Inflammatory macrophage (primary cell): Measurements from ENCODE around the gene SLAMF8.

Experiments used
- DNase-seq, 2 donors: peaks; one replicate each; pipeline ENCODE4 v3.0.0-alpha.2; 2020 to 2022

Gene SLAMF8

DNA sequence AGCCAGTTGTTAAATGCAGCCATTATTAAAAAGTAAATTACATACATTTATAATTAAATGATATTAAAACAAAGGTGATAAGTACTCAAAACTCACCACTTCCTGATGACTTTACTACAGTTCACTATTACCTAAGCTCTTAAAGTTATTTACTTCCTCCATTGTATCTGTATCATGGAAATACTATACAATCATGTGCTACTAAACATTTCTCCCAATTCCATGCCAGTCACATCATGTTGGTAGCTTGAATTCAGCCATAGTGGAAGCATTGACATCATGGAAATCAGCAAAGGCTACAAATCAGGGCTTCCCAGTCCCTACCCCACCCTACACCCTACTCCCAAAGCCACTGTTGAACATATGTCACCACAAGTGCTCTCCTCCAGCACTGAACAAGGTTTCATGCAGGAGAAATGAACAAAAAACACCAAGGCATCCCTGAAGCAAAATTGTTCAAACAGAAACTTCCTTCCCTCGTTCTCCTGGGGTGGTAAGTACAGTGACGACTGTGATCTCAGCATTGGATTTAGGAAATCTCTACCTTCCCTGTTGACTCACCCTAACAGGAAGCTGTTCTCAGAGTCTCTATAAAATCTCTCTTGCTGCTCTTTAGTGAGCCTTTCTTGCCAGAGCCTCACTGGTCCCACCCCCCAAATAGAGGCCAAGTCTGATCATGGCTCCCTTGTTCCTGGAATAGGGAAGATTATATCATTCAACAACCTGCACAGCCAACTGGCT, 23.1 kb downstream of the SLAMF8 start:
- peak; percentile 43 to 53 for DNase-seq

DNA sequence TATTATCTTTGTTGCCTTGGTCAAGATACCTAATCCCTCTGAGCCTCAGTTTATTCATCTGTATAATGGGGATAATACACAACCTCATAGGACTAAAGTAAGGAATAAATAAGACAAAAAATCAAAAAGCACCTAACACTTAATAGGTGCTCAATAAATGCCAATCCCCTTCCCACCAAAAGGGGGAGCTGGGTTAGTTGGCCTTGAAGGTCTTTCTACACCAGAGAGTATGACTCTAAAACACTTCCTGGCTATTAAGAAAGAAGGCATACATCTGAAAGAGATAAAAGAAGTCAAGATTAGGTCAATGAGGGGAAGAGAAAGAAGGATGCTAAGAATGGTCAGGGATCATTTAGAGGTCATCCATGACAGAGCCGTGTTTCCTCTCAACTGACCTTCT, 24.7 kb downstream of the SLAMF8 start:
- DNase-seq: peak in 1 of 2 donors; percentile 22

DNA sequence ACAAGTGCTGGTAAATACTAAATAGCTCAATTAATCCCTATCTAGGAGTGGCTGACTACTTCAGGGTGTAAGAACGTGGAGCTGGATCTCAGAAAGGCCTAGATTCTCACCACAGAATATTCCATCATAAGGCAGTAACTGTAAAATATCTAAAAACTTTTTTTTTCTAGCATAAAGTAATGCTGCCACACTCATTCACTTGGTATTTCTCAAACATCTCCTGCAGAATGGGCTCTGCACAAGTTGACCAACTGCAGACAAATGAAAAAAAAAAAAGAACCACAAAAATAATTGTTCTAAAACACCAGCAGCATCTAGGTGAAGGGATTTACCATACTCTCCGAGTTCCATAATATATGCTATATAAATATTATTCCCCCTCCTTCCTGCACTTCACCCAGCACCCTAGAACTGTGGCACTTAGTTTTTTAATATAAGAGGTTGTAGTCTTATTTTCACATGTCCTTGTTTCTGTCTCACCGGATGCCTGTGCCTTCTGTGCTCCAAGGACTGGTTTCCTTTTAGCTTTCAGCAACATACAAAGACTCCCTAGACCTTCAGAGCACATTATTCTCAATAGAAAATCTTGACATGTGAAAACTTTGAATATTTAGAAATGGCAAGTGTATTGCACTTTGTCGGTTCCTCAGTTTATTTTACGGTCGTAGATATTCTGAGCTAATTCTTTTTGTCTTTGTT, 26.9 kb downstream of the SLAMF8 start:
- no peak for DNase-seq

DNA sequence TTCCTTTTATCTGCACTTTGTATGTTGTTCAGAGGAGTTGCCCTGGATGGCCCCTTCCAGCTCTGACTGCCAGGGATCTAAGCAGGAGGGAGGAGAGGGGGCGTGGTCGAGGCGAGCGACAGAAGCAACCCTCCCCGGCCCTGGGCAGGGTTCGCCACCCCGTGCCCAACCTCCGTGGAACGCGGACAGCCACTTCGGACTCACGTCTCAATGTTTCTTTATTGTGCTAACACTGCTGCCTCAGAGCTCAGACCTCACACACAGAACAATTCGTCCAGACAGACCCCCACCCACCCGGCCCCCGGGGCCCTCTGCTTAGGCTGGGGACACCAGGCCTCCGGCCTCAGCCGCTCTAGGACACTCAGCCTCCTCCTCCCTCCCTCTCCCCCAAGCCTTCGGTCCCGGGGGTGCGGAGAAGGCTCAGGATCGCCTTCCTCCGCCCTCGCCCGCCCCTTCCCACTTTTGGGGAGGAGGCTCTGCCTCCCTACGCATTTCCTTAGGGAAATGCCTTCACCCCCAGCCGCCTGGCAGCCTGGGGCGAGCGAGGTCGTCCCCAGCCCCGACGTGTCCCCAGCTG, 27.5 kb downstream of the SLAMF8 start:
- DNase-seq: peak in 1 of 2 donors; percentile 33

DNA sequence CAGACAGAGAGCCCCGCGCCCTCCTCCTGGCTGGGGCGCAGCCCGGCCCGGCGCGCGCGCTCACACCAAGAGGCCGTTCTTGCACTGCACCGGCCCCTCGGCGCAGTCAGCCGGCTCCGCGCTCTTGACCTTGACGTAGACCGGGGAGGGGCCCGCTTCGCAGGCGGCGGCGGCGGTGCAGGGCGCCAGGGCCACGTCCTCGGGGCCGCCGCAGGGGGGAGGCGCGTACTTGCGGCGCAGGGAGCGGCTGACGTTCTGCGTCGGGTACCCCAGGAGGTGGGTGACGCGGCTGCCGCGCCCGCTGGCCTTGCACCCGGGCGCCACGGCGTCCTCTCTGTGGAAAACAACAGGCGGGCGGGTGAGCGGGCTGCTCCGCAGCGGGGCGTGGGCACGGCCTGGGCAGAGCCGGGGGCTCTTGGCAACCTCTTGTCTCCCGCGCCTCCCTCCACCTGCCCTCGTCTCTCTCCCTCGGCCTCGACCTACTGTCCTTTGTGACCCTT, 28.1 kb downstream of the SLAMF8 start:
- DNase-seq: peak; percentile 66 to 83

DNA sequence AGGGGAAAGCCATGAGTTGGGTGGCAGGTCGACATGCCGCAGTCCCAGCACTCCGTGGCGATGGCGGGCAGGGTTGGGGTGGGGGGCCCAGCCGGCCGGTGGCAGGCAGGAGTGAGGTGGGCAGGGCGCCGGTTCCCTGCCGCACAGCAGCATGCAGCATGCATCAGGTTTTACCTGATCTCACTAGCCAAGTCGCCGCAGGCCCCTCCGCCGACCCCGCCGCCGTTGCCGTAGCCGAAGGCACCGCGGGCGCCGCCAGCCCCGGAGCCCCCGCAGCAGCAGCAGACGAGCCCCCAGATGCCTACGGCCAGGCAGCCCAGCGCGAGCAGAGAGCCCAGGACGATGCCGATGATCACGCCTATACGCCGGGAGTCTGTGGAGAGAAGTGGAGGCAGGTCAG, 29.0 kb downstream of the SLAMF8 start:
- DNase-seq: no peak

DNA sequence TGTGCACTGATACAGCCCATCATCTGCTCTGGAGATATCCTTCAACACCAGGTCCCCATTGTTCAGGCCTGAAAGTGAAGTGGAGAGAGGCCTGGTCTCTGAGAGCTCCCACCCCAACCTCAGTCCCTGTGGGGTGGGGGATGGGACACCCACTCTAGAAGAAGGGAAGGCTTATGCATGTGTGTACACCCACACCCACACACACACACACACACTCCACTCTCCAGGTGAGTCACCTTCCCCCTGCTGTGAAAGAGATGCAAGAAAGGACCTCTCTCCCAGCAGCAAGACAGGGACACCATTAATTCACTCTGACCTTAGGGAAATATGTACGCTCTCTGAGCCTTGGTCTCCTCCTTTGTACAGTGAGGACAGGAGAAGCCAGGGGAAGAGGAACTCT, 29.9 kb downstream of the SLAMF8 start:
- DNase-seq: no peak

DNA sequence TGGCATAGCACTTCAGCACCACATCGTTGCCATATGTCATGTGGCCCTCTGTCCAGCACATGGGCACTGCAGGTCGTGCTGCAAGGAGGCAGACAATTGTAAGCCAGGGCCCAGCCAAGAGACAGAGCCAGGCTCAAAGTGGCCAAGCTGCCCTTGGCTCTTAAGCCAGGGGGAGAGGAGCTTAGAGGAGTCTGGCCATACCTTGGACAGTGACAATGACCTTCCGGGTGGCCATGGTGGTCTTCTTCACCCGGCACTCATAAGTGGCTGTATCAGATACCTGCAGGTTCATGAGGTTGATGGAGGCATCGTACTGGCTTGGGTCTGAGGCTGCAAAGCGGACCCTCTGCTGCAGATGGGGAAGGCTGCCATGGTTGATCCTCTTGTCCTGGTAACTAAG, 31.2 kb downstream of the SLAMF8 start:
- DNase-seq: no peak

DNA sequence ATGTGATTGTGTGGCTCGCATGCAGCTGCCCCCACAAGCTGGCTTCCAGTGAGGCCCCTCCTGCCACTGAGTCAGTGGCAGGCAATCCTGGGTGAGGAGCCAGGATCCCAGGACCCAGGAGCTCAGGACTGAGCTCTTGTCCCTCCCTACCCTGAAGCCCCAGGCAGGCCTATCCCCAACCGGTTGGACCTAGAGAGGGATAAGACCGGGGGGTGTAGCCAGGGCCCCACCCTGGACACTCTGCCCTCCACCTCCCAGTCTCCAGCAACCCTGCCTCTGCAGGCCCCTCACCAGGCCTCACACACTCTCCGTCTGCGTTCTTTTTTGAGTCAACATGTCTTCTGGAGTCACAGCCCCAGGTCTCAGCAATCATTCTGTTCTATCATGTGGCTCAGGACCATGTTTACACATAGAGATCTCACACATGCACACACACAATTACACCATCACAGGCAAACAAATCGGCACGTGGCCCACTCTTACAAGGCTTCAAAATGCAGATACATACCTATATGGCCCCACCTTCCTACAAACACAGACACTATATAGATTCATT, 33.2 kb downstream of the SLAMF8 start:
- DNase-seq: no peak

DNA sequence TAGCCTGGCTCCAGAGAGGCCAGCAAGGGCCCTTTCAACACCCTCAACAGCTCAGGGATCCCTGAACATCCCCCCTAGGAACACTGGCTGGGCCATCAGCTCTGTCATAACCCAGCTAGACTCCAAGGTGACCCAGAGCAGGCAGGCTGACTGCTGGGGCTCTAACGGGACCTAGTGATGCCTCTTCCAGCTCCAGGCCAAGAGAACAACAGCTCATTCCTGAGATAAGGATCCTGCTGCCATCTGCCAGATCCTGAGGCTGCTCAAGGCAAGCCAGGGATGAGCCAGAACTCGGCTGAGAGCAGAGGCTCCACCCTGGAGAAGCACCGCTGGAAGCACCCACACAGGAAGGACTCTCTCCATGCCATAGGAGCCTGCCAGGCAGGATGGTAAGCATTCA, 33.8 kb downstream of the SLAMF8 start:
- no peak for DNase-seq

DNA sequence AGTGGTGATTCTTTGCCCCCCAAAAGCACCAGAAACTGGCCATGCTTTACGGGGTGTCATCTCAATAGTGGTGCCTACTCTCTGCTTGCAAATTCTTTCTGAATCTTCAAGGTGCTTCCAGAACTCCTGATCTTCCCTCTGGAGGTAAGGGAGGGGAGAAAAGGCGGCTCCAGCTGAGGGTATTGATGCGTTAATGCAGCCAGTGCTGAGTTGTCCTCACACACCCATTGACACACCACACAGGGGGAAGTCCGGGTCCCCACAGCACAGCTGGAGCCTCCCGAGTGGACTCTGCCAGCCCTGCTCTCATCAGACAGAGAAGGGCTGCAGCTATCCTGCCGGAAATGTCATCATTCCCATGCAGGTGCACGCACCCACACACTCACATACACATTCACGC, 34.5 kb downstream of the SLAMF8 start:
- DNase-seq: no peak

DNA sequence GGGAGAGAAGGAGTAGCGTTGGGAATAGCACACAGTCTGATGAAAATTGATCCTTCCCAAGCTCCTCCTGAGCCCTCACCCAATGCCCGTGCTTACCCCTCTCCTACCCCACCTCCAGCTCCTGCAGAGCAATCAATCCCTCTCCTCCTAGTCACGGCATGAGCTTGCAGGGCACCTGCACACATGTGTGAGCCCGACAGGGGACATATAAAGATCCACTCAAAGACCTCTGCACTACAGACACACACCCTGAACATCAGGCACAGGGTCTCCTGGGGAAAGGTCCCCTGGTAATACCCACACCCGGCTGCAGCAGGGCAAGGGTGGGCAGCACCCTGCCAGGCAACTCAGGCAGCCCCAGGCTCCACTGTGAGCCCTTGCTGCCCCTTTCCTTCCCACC, 35.4 kb downstream of the SLAMF8 start:
- DNase-seq: no peak

DNA sequence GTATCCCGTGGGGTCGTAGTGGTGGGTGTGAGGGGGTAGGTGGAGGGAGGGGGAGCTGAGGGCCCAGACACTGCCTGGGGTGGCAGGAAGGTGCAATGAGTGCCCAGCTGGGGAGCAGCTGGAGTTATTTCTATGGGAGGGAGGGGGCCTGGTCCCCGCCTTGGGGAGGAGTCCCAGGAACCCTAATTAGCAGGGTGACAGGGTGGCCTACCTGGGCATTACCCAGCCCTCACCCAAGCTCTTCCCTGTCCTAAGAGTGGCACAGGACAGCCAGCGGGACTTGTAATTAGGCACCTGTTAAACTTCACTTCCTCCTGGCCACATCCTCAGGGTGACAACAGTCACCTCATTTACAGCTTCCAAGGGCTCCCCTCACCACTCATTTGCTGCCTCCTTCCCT, 35.9 kb downstream of the SLAMF8 start, which contains the start of gene VSIG8:
VSIG8 (minus strand) TSS at position 101 of the 400 bp plus-strand sequence. CDS start 136 bp downstream, outside the sequence.
- DNase-seq: no peak

DNA sequence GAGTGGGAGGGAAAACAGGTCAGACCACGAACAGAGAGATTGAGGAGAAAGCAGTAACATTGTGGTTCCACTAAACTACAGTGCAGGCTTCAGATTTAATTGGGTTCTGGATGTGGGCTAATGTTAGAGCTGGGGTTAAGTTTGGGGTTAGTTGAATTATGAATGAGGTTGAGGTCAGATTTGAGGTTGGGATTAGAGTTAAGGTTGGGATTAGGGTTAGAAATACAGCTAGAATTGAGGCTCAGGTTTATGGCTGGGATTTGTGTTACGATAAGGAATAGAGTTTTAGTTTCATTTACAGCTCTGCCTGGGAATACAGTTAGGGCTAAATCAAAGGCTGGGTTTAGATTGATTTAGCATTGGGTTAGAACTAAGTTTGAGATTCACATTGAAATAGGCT, 37.6 kb downstream of the SLAMF8 start:
- DNase-seq: no peak

DNA sequence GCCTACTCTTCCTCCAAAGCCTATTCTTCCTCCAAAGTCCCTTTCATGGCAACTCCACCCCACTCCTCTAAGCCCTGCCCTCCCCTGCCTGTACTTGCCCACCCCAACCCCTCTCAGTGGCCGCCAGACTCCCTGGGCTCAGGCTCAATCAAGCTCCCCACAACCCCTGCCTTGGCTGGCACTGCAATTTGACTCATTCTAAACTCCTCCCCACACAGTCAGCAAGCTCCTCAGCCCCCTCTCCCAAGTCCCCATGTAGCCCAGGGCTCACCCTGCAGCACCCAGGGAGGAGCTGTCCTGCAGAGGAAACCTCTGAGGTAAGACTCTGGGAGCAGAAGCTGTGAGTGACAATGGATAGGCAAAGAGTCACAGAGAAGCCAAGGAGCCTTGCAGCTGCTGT, 39.4 kb downstream of the SLAMF8 start:
- DNase-seq: no peak

DNA sequence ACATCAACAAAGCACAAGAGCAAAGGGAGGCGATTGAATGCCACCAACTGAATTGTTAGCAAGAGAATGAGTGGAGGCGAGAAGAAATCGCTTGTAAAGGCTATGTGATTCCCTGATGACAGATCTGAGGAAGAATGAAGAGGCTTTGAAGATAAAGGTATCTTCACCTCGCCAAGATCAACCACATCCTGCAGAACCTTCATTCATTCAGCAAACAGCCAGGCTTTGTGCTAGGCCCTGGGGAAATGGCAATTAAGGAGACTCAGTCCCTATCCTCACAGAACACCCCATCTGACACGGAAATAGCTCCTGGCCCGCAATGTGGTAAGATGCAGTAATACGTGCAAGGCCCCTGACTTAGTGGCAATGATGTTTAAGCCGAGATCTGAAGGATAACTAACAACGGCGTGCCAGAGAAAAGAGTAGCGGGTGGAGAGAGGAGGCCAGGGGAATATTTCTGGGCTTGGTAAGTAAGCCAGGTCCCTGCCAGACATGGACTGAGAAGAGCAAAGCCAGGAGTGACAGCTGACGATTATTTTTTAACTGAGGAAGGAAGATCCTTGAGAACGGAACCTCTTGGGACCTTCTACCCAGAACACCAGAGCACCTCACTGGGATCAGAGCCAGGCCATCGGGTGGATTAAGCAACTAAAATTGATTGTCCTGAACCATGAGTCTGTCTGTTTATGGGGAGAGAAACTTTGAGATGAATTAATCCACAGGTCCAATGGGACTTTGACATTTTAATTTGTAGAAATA, 40.4 kb downstream of the SLAMF8 start:
- no peak for DNase-seq

DNA sequence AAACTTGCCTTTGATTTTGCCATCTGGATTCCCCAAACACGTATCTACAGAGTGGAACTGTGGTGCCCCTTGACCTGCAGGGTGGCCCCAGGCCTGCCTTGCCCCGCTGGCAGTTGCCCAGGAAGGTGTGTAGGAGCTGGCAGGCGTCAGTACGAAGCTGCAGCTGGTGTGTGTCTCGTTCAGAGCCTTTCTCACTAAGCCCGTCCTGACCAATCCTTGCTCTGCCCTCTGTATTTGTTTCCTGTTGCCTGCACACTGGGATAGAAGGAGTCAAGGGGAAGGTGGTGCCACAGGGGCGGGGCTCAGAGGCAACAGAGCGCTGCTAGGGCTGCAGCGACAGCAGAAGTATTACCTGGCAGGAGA, 41.0 kb downstream of the SLAMF8 start:
- DNase-seq: no peak

DNA sequence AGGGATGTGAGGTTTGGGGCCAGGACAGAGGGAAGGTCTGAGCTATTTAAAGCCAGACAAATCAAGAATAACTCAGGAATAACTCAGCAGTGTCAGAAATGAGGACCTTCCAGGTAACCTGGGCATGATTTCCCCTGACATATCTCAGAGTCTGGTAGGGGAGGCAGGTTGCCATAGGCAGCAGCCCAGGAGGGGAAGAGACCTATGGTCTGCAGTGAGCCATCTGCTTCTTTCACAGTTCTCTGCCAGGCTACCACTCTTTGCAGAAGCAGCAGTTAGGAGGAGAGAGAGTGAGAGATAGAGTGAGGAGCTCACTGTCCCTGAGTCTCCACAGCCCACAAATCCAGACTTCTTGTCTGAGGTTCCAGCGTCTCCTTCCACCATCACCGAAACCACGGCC, 42.1 kb downstream of the SLAMF8 start:
- no peak for DNase-seq

DNA sequence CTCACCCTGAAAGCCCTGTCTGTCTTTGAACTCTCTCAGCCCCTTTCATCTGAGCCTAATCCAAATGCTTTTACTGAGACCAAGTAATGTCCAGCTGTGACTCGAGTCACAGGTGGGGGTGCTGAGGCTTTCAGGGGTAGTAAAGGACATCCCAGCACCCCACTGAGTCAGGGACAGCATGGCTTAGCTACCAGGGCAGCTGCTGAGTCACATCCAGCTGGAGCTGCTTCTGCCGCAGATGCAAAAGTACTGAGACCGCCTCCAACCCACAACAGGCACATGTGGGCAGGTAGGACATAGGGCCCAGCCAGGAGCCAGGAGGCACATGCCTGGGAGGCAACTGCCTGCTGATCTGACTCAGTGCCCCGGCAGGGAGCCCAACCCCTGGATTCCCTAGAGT, 42.5 kb downstream of the SLAMF8 start:
- peak in 1 of 2 donors; percentile 46 for DNase-seq

DNA sequence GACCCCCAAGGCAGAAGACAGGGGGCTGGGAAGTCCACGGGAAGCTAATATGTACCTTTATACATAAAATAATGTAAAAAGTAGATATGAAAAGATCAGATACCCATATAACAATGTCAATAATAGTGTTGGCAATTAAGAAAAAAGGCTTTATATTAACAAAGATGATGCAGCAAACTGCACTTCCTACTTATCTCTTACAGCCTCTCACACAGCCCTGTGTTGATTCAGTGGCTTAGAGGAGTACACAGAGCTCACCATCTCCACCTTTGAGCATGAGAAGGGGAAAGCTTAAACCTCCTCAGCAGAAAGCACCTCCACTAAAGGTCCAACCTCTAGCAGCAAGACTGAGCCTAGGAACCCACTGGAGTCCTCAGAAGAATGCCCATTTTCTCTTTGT, 42.9 kb downstream of the SLAMF8 start:
- no peak for DNase-seq

DNA sequence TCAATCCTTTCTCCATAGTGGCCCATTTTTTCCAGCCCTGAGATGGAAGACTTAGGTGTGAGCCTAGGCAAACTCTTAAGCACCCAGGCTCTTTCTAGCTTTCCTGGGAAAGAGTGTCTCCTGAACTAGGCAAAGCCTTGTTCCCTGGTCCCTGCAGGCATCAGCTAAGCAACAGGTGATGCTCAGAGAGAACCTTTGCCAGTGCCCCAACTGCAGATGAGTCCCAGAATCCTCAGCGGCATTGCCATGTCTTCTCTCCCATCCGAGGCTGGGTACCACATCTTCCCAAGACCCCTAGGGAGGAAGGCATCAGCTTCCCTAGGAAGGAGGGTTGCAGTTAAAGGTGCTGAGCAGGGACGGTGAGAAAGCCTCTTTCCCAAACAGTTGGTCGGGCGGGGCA, 44.0 kb downstream of the SLAMF8 start:
- no peak for DNase-seq

DNA sequence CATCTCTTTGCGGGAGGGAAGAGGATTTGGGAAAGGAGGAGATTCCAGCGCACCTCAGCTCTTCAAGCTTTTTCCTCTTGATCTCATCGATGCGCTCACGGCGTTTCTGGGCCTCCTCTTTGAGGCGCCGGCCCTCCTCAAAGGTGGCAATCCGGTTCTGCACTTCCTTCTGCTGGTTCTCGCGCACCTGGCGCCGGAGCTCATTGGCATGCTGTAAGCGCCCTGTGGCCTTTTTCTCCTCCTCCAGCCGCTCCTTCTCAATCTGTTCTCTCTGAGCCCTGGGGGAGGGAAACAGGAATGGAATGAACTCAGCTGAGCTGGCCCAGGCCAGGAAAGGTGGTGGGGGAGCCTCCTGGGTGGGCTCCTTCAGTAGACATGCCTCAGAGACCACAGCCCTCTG, 46.2 kb downstream of the SLAMF8 start:
- DNase-seq: no peak
